ENCODE measurements around the gene MOCS2.

The MOCS2 gene

DNA sequence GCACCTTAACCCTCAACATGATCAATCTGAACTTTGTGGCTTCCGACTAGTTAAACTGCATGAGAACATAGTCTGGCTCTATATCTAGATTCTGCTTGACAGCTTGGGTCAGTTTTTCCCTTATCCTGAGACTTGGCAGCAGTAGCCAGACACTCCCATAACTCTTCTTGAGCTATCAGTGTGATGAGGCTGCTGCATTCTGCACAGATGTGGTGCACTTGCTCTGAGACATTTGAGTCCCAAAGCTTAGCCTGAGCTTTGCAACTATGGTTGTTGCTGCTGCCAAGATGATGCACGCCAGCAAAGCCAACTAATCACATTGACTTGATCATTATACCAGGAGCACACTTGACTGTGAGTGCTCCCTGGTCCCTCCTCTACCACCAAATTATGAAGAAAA is 36.2 kb downstream of the MOCS2 start:
- no peak overlapping the region for H3K4me3 ChIP-seq (replicated peaks; ENCODE audit: insufficient read depth, low read length)
- no peak for DNase-seq (ENCODE audit: low read depth in 1 of 2, low spot score in 1 of 2)
- TF ChIP-seq GABPA (IDR thresholded peaks at IDR 0.05; ENCODE audit: low read depth) (no peak), SPI1 (IDR thresholded peaks at IDR 0.05; ENCODE audit: borderline replicate concordance, low read depth) (no peak), POLR2AphosphoS5 (IDR thresholded peaks at IDR 0.05; ENCODE audit: low read depth) (no peak)
- TF ChIP-seq, protein P1, sequence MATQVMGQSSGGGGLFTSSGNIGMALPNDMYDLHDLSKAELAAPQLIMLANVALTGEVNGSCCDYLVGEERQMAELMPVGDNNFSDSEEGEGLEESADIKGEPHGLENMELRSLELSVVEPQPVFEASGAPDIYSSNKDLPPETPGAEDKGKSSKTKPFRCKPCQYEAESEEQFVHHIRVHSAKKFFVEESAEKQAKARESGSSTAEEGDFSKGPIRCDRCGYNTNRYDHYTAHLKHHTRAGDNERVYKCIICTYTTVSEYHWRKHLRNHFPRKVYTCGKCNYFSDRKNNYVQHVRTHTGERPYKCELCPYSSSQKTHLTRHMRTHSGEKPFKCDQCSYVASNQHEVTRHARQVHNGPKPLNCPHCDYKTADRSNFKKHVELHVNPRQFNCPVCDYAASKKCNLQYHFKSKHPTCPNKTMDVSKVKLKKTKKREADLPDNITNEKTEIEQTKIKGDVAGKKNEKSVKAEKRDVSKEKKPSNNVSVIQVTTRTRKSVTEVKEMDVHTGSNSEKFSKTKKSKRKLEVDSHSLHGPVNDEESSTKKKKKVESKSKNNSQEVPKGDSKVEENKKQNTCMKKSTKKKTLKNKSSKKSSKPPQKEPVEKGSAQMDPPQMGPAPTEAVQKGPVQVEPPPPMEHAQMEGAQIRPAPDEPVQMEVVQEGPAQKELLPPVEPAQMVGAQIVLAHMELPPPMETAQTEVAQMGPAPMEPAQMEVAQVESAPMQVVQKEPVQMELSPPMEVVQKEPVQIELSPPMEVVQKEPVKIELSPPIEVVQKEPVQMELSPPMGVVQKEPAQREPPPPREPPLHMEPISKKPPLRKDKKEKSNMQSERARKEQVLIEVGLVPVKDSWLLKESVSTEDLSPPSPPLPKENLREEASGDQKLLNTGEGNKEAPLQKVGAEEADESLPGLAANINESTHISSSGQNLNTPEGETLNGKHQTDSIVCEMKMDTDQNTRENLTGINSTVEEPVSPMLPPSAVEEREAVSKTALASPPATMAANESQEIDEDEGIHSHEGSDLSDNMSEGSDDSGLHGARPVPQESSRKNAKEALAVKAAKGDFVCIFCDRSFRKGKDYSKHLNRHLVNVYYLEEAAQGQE (IDR thresholded peaks at IDR 0.05; ENCODE audit: insufficient replicate concordance, low read depth) = no peak
- TF ChIP-seq, protein P2, sequence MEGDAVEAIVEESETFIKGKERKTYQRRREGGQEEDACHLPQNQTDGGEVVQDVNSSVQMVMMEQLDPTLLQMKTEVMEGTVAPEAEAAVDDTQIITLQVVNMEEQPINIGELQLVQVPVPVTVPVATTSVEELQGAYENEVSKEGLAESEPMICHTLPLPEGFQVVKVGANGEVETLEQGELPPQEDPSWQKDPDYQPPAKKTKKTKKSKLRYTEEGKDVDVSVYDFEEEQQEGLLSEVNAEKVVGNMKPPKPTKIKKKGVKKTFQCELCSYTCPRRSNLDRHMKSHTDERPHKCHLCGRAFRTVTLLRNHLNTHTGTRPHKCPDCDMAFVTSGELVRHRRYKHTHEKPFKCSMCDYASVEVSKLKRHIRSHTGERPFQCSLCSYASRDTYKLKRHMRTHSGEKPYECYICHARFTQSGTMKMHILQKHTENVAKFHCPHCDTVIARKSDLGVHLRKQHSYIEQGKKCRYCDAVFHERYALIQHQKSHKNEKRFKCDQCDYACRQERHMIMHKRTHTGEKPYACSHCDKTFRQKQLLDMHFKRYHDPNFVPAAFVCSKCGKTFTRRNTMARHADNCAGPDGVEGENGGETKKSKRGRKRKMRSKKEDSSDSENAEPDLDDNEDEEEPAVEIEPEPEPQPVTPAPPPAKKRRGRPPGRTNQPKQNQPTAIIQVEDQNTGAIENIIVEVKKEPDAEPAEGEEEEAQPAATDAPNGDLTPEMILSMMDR (IDR thresholded peaks at IDR 0.05; ENCODE audit: insufficient read depth, low read length) = no peak
- H3K27ac ChIP-seq (replicated peaks) = no peak overlapping the region
- peaks cover 2% of the 10 kb centered on the region for H3K27me3 ChIP-seq (ENCODE audit: insufficient read depth, poor library complexity, severe bottlenecking)

DNA sequence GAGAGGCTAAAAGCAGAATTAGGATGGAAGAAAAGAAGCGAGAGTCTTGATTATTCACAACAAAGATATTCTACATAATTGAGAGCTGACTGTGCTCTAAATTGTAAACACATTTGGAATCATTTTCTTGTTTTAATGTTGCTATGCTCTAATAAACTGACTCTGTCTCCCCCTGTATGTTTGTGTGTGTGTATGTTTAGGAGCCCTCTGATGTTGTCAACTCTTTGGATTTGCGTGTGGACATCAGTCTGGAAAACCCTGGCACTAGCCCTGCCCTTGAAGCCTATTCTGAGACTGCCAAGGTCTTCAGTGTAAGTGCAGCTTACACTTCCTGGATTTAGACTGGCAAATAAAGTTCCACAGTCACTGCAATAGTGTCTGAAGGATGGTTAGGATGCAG is 37.8 kb downstream of the MOCS2 start:
- Histone ChIP-seq H3K27me3 (ENCODE audit: insufficient read depth, poor library complexity, severe bottlenecking) (peaks cover 2% of the 10 kb centered on the region), H3K4me3 (replicated peaks; ENCODE audit: insufficient read depth, low read length) (no peak overlapping the region), H3K27ac (replicated peaks) (no peak overlapping the region)
- DNase-seq (ENCODE audit: low read depth in 1 of 2, low spot score in 1 of 2) = no peak
- TF ChIP-seq, protein P1 (IDR thresholded peaks at IDR 0.05; ENCODE audit: insufficient replicate concordance, low read depth) = no peak
- TF ChIP-seq, protein P2 (IDR thresholded peaks at IDR 0.05; ENCODE audit: insufficient read depth, low read length) = no peak
- TF ChIP-seq SPI1 (IDR thresholded peaks at IDR 0.05; ENCODE audit: borderline replicate concordance, low read depth) (no peak), GABPA (IDR thresholded peaks at IDR 0.05; ENCODE audit: low read depth) (no peak), POLR2AphosphoS5 (IDR thresholded peaks at IDR 0.05; ENCODE audit: low read depth) (no peak)

DNA sequence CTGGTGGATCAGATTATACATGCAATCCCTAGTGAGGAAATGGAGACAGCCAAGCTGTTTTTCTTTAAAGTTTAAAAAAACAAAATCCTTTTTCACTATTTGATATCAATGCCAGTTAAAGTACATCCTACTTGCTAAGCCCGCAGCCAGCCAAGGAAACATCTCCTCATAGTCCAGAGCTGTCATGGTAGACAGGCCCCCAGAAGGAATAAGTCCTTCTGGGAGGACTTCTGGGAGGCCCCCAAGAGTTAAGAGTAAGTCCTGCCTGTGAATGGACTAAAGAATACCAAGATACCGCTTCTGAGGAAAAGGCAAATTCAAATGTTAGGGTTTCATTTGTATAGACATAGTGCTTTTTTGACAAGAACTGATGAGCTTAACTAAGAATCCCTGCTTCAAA is 38.3 kb downstream of the MOCS2 start:
- H3K4me3 ChIP-seq (replicated peaks; ENCODE audit: insufficient read depth, low read length) = no peak overlapping the region
- DNase-seq (ENCODE audit: low read depth in 1 of 2, low spot score in 1 of 2) = no peak
- no peak for TF ChIP-seq POLR2AphosphoS5 (IDR thresholded peaks at IDR 0.05; ENCODE audit: low read depth)
- TF ChIP-seq, protein P2 (IDR thresholded peaks at IDR 0.05; ENCODE audit: insufficient read depth, low read length) = no peak
- no peak for TF ChIP-seq SPI1 (IDR thresholded peaks at IDR 0.05; ENCODE audit: borderline replicate concordance, low read depth)
- no peak for TF ChIP-seq GABPA (IDR thresholded peaks at IDR 0.05; ENCODE audit: low read depth)
- TF ChIP-seq, protein P1 (IDR thresholded peaks at IDR 0.05; ENCODE audit: insufficient replicate concordance, low read depth) = no peak
- no peak overlapping the region for H3K27ac ChIP-seq (replicated peaks)
- H3K27me3 ChIP-seq (ENCODE audit: insufficient read depth, poor library complexity, severe bottlenecking) = peaks cover 2% of the 10 kb centered on the region
